NCI-H748 treated with DMSO at 0.1 percent for 48 hours (cell line): ENCODE results near the gene NHLRC3.
A peak's percentile ranks its signal among the peaks of the same experiment; 100 is the strongest.
"Not testable (repeated sequence)": the region's sequence is repeated elsewhere in the genome, so short reads cannot be mapped to it uniquely, and the experiment has no call there.

ENCODE experiments used
- DNase-seq: peaks from one replicate; lab custom pipeline; 2025; lab: John Stamatoyannopoulos, UW

The NHLRC3 gene, protein sequence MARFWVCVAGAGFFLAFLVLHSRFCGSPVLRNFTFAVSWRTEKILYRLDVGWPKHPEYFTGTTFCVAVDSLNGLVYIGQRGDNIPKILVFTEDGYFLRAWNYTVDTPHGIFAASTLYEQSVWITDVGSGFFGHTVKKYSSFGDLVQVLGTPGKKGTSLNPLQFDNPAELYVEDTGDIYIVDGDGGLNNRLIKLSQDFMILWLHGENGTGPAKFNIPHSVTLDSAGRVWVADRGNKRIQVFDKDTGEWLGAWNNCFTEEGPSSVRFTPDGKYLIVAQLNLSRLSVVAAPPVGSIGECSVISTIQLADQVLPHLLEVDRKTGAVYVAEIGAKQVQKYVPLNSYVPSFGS

DNA sequence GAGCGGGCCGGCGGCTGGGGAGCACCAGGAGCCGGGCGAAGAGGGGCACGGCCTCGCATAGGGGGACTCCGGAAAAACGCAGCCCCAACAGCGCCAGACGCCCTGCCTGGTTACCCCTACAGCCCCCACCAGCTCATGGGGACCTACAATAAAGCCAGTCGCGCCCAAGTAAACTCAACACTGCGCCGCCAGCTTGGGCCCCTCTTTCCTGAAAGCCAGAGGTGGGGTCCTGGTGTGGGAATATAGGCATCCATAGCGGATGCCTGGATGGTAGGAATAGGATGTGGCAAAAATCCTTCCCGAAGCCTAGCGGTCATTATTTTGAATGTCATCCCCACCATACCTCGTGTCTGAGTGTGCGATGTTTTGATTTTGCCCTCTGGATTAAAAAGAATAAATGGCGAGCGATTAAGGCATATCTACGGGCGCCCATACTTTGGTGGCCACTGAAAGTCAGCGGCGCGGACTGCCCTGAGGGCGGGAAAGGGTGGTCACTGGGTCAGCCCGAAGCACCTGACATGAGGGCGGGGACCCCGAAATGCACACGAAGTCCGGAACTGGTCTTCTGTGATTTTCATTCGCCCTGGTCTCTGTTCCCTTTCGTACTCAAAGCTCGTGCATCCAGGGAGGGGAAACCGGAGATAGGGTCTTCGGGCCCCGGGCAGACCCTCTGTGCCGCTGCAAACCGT, at the start of gene NHLRC3, which contains the start of gene PROSER1:
NHLRC3 (plus strand) TSS at position 577 of the 689 bp plus-strand sequence. CDS start 184 bp downstream, outside the sequence.
PROSER1 (minus strand) TSS at position 210 of the 689 bp plus-strand sequence. CDS start 847 bp downstream, outside the sequence.
- peak; percentile 87 for DNase-seq

DNA sequence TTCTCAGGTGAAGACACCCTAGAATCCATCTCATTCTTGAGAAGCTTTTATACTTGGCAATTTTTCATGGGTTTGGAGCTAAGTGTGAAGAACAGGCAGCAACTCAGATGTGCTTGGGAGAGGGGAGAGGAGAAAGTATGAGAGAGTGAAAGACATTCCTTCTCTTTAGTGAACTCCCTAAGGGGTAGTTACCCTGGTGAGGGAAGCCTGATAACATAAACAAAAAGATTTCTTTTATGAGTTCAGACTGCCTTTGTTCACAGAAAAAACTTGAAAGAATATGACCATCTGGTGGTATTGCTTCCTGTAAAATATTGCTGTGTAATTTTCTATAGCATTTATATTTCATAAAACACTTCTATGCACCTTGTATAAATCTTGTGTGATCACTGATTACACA, 47.6 kb upstream of the NHLRC3 start, which contains the start of gene STOML3:
STOML3 (minus strand) TSS at position 139 of the 400 bp plus-strand sequence; CDS start at position 29, 110 bp downstream.
- no peak for DNase-seq

DNA sequence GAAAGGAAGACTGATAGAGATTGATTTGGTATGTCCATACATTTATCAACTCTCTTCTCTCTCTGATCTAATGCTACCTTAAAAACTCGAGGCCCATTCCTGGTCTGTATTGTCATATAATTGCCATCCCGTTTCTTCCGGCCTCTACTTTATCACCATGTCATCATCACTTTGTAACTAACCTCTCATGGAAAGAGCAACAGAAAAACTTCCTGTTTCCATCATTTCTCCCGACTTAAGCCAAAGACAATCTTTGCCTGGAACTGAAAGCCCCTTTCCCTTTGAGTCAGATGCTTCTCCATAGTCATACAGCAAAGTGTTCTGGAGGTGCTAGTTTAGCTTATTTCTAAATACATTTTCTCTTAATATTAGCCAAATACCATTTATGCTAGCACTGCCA, 44.9 kb upstream of the NHLRC3 start:
- DNase-seq = no peak

DNA sequence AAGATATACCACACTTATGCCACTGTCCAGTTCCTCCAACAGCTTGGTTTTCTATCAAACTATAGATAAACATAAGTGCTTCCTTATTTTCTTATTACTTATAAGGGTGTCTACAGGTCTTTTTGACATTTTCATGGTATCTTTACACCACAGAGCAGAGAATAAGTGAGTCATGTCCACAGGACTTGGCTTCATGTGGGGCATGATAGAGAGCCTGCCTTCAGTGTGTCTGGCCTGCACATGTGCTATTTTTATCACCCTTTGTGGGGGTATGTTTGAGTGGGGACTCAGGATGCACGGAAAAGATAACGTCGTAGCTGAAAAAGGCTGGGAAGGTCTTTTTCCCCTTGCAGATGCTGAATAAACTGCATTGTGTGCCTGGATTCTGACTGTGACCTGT, 39.5 kb upstream of the NHLRC3 start:
- no peak for DNase-seq

DNA sequence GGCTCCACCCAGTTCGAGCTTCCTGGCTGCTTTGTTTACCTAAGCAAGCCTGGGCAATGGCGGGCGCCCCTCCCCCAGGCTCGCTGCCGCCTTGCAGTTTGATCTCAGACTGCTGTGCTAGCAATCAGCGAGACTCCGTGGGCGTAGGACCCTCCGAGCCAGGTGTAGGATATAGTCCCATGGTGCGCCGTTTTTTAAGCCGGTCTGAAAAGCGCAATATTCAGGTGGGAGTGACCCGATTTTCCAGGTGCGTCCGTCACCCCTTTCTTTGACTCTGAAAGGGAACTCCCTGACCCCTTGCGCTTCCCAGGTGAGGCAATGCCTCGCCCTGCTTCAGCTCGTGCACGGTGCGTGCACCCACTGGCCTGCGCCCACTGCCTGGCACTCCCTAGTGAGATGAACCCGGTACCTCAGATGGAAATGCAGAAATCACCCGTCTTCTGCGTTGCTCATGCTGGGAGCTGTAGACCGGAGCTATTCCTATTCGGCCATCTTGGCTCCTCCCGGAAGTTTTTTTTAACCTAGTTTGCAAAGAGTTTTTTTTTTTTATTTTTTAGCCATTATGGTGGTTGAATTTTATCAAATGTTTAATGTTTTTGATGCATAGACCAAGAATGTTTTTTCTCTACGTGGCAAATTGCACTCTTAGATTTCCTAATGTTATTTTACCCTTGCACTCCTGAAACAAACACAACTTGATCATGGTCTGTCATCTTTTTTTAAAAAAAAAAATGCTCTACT, 31.7 kb upstream of the NHLRC3 start:
- not testable (repeated sequence) for DNase-seq

DNA sequence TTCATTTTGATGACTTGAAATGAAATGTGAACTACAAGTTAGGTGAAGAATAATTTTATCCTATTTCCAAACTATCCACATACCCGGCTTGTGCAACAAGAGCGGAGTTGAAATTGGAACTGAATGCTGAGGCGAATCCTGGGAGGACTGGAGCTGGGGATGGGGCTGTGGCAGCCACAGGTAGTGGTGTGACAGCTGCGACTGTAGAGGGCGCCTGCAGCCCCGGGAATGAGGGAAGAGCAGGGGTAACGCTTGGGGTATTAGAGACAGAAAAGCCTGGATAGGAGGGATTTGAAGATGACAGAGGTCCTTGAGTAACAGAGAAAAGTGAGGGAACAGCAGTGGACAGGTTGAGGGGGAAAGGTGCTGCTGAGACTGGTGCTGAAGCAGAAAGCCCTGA, 25.6 kb upstream of the NHLRC3 start:
- DNase-seq = no peak

DNA sequence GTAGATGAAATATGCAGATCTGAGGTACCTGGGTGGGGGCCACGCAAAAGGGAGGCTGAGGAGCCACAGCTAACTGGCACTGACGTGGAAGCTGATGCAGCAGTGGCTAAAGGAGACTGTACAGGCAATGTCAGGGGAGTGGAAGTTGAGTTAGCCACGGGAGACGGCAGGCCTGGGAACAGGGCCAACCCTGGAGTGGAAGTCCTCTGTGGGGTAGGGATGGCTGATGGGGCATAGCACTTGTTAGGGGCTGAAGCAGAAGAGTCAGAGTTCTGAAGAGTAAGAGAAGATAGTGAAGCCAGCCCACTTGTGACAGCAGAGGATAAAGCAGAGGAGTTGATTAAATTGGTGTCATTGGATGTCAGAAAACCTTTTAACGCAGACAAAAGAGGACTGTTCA, 24.8 kb upstream of the NHLRC3 start:
- DNase-seq = no peak

DNA sequence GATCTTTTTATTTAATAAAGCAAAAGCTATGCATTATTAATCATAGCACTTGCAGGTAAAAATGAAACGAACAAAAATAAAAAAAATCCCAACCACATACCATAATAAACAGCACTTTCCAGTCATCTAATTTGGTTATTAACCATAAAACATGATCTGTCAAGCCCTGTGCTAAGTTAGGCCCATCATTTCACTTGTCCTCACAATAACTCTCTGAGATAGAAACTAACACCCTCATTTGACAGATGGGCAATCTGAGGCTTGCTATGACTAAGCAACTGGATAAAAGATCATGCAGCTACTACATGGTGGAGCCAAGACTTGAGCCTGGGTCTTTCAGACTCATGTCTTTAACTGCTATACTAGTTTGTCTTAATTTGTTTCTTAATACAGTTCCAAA, 22.2 kb upstream of the NHLRC3 start:
- DNase-seq = no peak

DNA sequence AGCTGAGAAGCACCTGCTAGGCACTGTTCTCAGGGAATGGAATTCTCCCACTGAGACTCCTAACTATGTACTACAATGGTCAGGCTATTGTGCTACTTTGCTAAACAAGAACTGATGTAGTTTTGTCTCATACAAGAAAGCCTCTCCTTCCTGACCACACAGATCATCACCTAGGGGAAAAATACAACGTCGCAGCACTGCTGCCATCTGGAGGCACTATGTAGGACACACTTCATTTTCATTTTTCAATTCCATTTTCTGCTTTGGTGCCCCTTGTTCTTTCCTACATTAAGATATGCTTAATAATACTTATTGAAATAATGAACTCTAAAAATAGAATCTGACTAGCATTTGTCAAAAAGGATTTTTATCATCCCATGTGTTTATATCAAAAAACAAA, 21.5 kb upstream of the NHLRC3 start:
- peak; percentile 33 for DNase-seq

DNA sequence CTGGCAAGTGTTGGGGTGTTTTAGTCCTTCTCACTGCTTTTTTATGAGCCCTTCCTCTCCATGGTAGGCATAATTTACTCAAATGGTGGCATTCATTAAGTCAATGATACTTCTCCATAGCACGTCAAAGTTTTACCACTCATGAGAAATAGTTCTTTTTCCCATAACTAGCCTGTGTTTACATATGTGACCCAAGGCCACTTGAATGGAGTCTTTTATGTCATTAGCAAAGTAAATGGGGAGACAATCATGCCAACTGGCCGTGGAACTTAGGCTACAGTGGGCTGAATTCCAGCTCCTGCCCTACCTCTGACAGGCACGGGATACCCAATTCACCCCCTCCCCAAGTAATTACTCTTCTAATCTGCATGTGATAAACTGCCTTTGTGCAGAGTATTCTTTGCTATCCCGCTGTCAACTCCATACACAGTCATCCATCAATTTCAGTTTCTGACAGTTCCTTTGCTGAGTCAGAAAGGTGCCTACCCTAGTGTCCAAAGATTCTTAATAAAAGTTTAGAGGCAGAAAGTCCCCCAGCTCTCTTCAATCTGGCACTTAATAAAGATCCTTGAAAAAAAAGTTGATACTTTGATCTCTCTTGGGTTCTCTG, 17.3 kb upstream of the NHLRC3 start:
- DNase-seq = no peak

DNA sequence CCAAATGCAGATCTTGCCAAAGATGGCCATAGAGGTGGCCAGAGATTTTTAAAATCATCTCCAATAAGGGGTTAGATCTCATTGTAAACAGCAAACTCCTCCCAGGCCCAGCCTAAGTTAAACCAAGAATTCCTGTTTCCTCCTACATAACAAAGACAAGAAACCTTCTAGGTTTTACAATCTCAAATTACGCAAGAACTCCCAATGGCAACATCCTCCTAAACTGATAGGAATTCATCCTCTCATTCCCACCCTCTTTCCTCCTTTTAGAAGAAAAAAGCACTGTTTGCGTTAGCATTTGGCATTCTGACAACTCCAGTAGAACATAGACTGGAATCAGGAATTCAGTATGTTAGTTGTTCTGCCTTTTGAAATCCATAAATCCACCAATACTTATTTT, 14.9 kb upstream of the NHLRC3 start:
- no peak for DNase-seq

DNA sequence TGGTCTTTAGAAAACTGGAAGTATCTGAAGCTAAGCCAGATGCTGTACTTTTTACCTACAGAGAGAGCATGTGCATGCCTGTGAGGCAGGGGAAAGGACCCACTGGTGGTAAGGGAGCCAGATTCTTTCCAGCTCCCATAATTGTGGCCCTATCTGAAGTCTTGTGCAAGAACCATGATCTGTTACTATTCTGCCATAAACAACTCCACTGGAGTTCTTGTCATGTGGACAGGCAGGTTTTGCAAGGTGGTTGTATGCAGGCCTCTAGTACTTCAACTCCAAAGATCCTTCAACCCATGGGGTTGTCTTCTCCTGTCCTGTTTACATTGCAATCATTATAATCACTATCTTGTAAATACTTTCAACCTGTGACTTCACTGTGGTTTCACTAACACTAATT, 14.5 kb upstream of the NHLRC3 start:
- no peak for DNase-seq

DNA sequence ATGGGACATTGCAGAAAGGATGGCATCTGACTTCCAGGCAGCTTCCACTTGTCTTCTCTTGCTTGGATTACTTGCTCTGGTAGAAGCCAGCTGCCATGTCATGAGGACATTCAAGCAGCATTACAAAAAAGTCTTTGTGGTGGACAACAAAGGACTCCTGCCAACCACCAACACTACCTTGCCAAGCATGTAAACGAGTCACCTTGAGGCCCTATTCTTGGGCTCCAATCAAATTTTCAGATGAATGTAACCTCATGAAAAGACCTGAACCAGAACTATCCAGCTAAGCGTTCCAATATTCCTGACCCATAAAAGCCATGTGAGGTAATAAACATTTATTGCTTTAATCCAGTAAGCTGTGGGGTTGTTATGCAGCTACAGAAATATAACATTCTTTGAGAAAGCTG, 12.8 kb upstream of the NHLRC3 start:
- DNase-seq = no peak

DNA sequence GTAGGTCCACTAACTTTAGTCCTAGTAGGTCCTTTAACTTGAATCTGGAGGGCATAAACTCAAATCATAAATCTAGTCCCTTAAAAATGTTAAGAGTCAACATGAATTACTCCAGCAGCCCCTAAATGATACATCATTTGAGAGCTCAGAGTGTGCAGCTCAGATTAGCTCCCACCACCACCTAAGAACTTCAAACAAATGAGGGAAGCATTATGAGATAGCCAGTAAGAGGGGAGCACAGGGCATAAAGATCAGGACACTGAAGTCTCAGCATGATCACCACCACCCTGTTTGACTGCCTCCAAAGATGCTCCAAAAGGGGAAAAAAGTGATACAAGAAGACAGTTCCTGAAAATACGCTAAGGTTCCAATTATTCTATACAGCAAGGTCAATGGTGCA, 6.1 kb upstream of the NHLRC3 start:
- no peak for DNase-seq

DNA sequence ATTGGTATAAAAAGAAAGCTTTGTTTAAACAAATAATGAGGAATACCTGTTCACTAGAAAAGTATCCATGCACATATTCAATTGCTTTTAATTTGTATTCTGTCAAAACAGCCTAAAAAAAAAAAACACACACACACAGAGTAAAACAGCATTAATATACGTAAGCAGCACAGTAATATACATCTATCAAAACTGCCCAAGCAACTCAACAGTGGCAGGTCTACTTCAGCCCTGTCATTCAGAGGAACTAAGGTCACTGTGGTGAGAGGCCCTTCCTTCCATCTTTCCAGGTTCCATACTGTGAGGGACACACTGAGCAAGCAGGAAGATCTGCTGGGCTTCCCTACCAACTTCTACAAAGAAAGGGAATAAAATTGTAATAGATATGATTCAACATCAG, 4.2 kb upstream of the NHLRC3 start:
- no peak for DNase-seq

DNA sequence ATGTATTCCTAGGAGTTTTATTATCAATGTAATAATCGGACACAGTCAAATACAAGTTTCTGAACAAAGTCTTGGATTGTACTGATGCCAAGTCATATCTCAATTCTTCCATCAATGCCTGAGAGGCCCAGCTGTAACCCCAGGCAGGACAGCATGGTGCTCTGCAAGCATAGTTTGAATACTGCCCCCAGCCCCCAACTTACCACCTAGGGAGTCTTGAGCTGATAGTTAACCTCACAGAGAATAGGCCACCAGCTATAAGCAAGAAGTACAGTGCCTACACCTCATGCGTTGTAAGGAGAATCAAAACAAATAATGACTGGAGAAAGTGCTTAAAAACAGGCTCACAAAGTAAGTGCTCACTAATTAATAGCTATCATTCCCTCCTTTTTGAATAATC, 3.1 kb upstream of the NHLRC3 start:
- no peak for DNase-seq

DNA sequence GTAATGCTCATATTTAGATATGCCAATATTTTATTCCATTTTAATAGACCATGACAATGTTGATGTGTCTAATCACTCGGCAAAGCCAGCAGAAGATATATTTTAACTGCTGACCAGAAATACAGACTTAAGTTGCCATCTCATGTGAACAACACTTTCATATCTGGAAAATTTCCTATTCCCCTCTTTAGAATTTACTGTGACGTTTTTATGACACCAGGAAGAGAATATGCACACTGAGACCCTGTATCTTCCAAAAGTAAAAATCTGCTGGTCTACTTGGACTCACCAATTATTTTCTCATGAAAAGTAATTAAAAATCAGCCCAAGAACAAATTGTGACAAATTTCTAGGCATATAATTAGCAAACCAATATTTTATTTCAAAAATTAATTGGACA, 2.5 kb upstream of the NHLRC3 start:
- no peak for DNase-seq

DNA sequence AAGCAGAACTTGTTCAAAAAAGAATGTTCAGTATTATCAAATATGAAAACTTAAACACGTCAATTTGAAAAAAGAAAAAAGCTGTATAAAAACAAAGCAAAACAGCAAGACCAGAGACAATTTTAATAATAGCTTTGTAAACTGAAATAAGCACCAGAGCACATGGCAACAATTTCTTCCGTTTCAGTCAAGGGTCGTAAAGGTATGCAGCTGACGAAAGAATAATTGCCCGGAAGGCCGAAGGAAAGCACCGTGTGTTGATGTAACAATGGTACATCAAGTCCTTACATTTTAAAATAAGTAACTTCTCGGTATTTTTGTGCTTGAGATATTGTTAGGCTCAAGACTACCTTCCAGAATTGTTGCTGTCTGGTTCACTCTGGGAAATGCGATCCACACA, 2.0 kb upstream of the NHLRC3 start:
- DNase-seq = peak; percentile 32

DNA sequence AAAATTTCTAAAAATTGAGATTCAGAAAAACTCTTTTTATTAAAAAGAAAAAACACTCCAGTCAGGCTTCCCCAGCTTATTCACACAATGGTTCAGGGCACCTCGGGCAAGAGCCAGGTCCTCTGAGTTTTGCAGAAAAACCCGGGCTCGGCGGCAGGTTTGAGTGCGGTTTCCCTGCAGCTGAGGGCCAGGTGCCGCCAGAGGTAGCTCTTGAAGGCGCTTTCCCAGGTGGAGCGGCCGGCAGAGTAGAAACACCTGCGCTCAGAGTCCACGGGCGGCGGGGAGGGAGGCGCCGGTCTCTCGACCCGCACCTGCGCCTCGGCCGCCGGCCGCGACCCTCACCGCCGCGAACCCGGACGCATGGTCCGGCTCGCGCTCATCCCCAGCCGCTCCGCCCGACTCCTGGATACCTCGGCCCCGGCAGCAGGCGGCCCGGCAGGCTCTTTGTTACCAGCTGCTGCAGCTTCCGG, 811 bp upstream of the NHLRC3 start:
- peak; percentile 36 for DNase-seq

DNA sequence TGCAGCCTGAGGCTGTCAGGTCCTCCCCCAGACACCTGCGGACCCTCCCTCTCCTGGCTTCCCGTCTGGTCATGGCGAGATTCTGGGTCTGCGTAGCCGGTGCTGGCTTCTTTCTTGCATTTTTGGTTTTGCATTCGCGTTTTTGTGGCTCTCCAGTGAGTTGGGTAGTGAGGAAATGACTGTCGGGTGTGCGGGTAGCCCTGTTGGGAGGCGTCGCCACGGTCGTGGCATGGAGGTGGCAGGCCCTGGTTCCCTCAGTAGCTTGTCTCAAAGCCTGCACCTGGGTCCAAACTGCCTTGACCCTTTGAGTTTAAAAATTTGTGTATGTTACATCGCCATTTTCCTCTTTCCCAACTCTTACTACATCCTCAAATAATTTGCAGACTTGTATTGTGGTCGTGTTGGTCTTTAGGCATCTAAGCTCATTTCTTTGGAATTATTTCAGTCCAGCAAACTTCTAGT, 344 bp downstream of the NHLRC3 start:
- no peak for DNase-seq

DNA sequence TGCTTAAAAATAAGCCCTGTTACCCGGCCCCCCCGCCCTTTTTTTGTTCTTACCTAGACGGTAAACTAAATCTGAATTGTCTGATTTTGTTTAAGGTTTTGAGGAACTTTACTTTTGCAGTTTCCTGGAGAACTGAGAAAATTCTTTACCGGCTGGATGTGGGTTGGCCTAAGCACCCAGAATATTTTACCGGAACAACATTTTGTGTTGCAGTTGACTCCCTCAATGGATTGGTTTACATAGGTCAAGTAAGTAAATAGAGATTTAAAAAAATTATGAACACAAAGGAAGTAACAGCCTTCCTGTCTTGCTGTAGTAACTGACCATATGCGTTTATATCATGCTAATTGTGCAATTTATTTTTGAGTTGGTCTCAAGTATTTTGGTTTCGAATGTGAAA, 785 bp downstream of the NHLRC3 start:
- DNase-seq = no peak

DNA sequence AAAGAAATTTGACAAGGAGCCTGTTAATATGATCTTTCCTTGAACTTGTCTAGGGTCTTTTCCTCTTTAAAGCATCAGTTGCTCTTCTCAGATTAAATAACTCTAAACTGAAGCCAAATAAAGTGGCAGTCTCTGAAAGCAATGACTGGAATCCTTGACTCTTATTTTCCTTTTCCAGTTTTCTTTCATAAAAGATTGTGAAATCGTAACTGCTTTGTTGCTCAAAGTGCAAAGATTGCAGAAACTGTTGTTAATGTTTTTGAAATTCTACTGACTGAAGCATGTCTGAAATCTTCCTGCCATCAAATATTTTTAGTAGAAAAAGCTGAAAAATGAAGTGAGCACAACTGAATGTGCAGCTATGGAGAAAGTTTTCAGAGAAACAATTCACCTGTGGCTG, 1.9 kb downstream of the NHLRC3 start:
- DNase-seq = no peak
